Measurements from ENCODE around the gene MYBBP1A. TPM values are rescaled to one million over a fixed set of nuclear protein-coding genes. Genes with fewer than 3 reads are reported as not detected.
"Not testable (repeated sequence)": the region's sequence is repeated elsewhere in the genome, so short reads cannot be mapped to it uniquely, and the experiment has no call there.

Gene MYBBP1A
- total RNA-seq, 3 donors from 2014 or later (not counting 1 experiment from before 2014, with no cell fraction given), result 50.5 to 58.1 (median 52.7) TPM

GRCh38 chr17:4582691-4583090, 27.5 kb upstream of the MYBBP1A start:
- H3K27ac Mint-ChIP-seq, result no peak overlapping the region
- H3K27me3 Mint-ChIP-seq (ENCODE audit: low read depth in 2 of 2), result peaks cover 26 to 35% of the 10 kb centered on the region in 2 donors
- H3K4me1 Mint-ChIP-seq, result peaks cover 0 to 4% of the 10 kb centered on the region in 2 donors
- ATAC-seq (no peak), DNase-seq (no peak)
- Histone ChIP-seq H3K36me3 (ENCODE audit: control insufficient read depth, insufficient read depth, low read length) (no peaks in the 10 kb centered on the region), H3K27me3 (ENCODE audit: control insufficient read depth, insufficient read depth, low read length) (peaks cover 7% of the 10 kb centered on the region), H3K4me1 (ENCODE audit: control insufficient read depth, insufficient read depth, low read length) (peaks cover 5% of the 10 kb centered on the region), H3K27ac (ENCODE audit: low read length) (no peak overlapping the region), H3K4me3 (ENCODE audit: low read length) (no peak overlapping the region), H3K9me3 (ENCODE audit: control insufficient read depth, insufficient read depth, low read length) (no peaks in the 10 kb centered on the region)
- no peak overlapping the region for H3K4me3 Mint-ChIP-seq
- WGBS (ENCODE audit: insufficient coverage), result 82% methylated on average over 8 of the region's 8 CpGs
- TF ChIP-seq, protein P1, sequence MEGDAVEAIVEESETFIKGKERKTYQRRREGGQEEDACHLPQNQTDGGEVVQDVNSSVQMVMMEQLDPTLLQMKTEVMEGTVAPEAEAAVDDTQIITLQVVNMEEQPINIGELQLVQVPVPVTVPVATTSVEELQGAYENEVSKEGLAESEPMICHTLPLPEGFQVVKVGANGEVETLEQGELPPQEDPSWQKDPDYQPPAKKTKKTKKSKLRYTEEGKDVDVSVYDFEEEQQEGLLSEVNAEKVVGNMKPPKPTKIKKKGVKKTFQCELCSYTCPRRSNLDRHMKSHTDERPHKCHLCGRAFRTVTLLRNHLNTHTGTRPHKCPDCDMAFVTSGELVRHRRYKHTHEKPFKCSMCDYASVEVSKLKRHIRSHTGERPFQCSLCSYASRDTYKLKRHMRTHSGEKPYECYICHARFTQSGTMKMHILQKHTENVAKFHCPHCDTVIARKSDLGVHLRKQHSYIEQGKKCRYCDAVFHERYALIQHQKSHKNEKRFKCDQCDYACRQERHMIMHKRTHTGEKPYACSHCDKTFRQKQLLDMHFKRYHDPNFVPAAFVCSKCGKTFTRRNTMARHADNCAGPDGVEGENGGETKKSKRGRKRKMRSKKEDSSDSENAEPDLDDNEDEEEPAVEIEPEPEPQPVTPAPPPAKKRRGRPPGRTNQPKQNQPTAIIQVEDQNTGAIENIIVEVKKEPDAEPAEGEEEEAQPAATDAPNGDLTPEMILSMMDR (IDR thresholded peaks at IDR 0.05), result no peak
- intact Hi-C loops (cut with micrococcal nuclease), result no loop called here
- no peaks in the 10 kb centered on the region for H3K36me3 Mint-ChIP-seq
- H3K9me3 Mint-ChIP-seq, result no peaks in the 10 kb centered on the region

- Mint-ChIP-seq H3K4me1 (peaks cover 0 to 4% of the 10 kb centered on the region in 2 donors), H3K9me3 (no peaks in the 10 kb centered on the region), H3K27ac (no peak overlapping the region), H3K4me3 (no peak overlapping the region), H3K27me3 (ENCODE audit: low read depth in 2 of 2) (peaks cover 26 to 35% of the 10 kb centered on the region in 2 donors), H3K36me3 (no peaks in the 10 kb centered on the region)
- Histone ChIP-seq H3K4me1 (ENCODE audit: control insufficient read depth, insufficient read depth, low read length) (peaks cover 5% of the 10 kb centered on the region), H3K27me3 (ENCODE audit: control insufficient read depth, insufficient read depth, low read length) (peaks cover 7% of the 10 kb centered on the region), H3K27ac (ENCODE audit: low read length) (no peak overlapping the region), H3K36me3 (ENCODE audit: control insufficient read depth, insufficient read depth, low read length) (no peaks in the 10 kb centered on the region), H3K4me3 (ENCODE audit: low read length) (no peak overlapping the region), H3K9me3 (ENCODE audit: control insufficient read depth, insufficient read depth, low read length) (no peaks in the 10 kb centered on the region)
- ATAC-seq (no peak), DNase-seq (no peak)
- TF ChIP-seq, protein P1 (IDR thresholded peaks at IDR 0.05), result no peak
- WGBS (ENCODE audit: insufficient coverage), result 79% methylated on average over 7 of the region's 7 CpGs
- intact Hi-C loops (cut with micrococcal nuclease), result no loop called here
These were observed 26.9 kb upstream of the MYBBP1A start for GRCh38 chr17:4582101-4582501.

GRCh38 chr17:4580291-4580690, 25.1 kb upstream of the MYBBP1A start:
- no peak overlapping the region for H3K27ac Mint-ChIP-seq
- intact Hi-C loops (cut with micrococcal nuclease), result no loop called here
- H3K36me3 Mint-ChIP-seq, result no peaks in the 10 kb centered on the region
- TF ChIP-seq, protein P1 (IDR thresholded peaks at IDR 0.05), result no peak
- H3K4me1 ChIP-seq (ENCODE audit: control insufficient read depth, insufficient read depth, low read length), result peaks cover 5% of the 10 kb centered on the region
- H3K36me3 ChIP-seq (ENCODE audit: control insufficient read depth, insufficient read depth, low read length), result no peaks in the 10 kb centered on the region
- peaks cover 0 to 4% of the 10 kb centered on the region in 2 donors for H3K4me1 Mint-ChIP-seq
- no peak overlapping the region for H3K27ac ChIP-seq (ENCODE audit: low read length)
- peaks cover 15 to 27% of the 10 kb centered on the region in 2 donors for H3K27me3 Mint-ChIP-seq (ENCODE audit: low read depth in 2 of 2)
- no peak overlapping the region for H3K4me3 Mint-ChIP-seq
- no peaks in the 10 kb centered on the region for H3K9me3 Mint-ChIP-seq
- peaks cover 4% of the 10 kb centered on the region for H3K27me3 ChIP-seq (ENCODE audit: control insufficient read depth, insufficient read depth, low read length)
- DNase-seq (no peak), ATAC-seq (no peak)
- no peak overlapping the region for H3K4me3 ChIP-seq (ENCODE audit: low read length)
- no peaks in the 10 kb centered on the region for H3K9me3 ChIP-seq (ENCODE audit: control insufficient read depth, insufficient read depth, low read length)
- 52% methylated on average over 7 of the region's 7 CpGs for WGBS (ENCODE audit: insufficient coverage)

GRCh38 chr17:4579678-4580077, 24.5 kb upstream of the MYBBP1A start:
- Histone ChIP-seq H3K36me3 (ENCODE audit: control insufficient read depth, insufficient read depth, low read length) (no peaks in the 10 kb centered on the region), H3K27ac (ENCODE audit: low read length) (no peak overlapping the region), H3K27me3 (ENCODE audit: control insufficient read depth, insufficient read depth, low read length) (peaks cover 4% of the 10 kb centered on the region), H3K4me1 (ENCODE audit: control insufficient read depth, insufficient read depth, low read length) (peaks cover 5% of the 10 kb centered on the region), H3K4me3 (ENCODE audit: low read length) (no peak overlapping the region), H3K9me3 (ENCODE audit: control insufficient read depth, insufficient read depth, low read length) (no peaks in the 10 kb centered on the region)
- H3K27ac Mint-ChIP-seq, result no peak overlapping the region
- DNase-seq (no peak), ATAC-seq (no peak)
- intact Hi-C loops (cut with micrococcal nuclease), result no loop called here
- peaks cover 15 to 24% of the 10 kb centered on the region in 2 donors for H3K27me3 Mint-ChIP-seq (ENCODE audit: low read depth in 2 of 2)
- H3K9me3 Mint-ChIP-seq, result no peaks in the 10 kb centered on the region
- WGBS (ENCODE audit: insufficient coverage), result 82% methylated on average over 11 of the region's 11 CpGs
- H3K4me3 Mint-ChIP-seq, result no peak overlapping the region
- H3K36me3 Mint-ChIP-seq, result no peaks in the 10 kb centered on the region
- TF ChIP-seq, protein P1 (IDR thresholded peaks at IDR 0.05), result no peak
- peaks cover 0 to 4% of the 10 kb centered on the region in 2 donors for H3K4me1 Mint-ChIP-seq

DNA sequence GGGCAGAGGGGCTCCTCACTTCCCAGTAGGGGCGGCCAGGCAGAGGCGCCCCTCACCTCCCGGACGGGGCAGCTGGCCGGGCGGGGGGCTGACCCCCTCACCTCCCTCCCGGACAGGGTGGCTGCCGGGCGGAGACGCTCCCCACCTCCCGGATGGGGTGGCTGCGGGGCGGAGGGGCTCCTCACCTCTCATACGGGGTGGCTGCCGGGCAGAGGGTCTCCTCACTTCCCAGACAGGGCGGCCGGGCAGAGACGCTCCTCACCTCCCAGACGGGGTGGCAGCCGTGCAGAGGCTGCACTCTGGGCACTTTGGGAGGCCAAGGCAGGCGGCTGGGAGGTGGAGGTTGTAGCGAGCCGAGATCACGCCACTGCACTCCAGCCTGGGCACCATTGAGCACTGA, 23.2 kb upstream of the MYBBP1A start:
- intact Hi-C loops (cut with micrococcal nuclease); H3K4me1 Mint-ChIP-seq; ATAC-seq: not testable (repeated sequence)

More for the DNA sequence above, 23.2 kb upstream of the MYBBP1A start:
- not testable (repeated sequence) for DNase-seq; H3K4me1 ChIP-seq (ENCODE audit: control insufficient read depth, insufficient read depth, low read length); H3K27me3 ChIP-seq (ENCODE audit: control insufficient read depth, insufficient read depth, low read length); H3K9me3 ChIP-seq (ENCODE audit: control insufficient read depth, insufficient read depth, low read length); H3K27ac ChIP-seq (ENCODE audit: low read length); H3K4me3 Mint-ChIP-seq; H3K36me3 Mint-ChIP-seq; H3K9me3 Mint-ChIP-seq; H3K4me3 ChIP-seq (ENCODE audit: low read length); H3K36me3 ChIP-seq (ENCODE audit: control insufficient read depth, insufficient read depth, low read length); H3K27ac Mint-ChIP-seq
- peaks cover 9 to 18% of the 10 kb centered on the region in 2 donors for H3K27me3 Mint-ChIP-seq (ENCODE audit: low read depth in 2 of 2)
- WGBS (ENCODE audit: insufficient coverage), result 96% methylated on average over 15 of the region's 24 CpGs

Data from natural killer cell (primary cell).